GM15510 (cell line): Measurements from ENCODE around the gene RELL1.

Experiments
- POLR2A ChIP-seq: IDR thresholded peaks from 3 replicates; pipeline ENCODE4 v1.6.1; 2011; ENCODE audit warnings: borderline replicate concordance; ENCODE audit not compliant: insufficient read length; ENCODE audit errors: extremely low read depth

RELL1 gene

GRCh38 chr4:37662251-37662650, 23.9 kb downstream of the RELL1 start:
- TF ChIP-seq POLR2A = no peak

GRCh38 chr4:37661772-37662171, 24.4 kb downstream of the RELL1 start:
- TF ChIP-seq POLR2A = no peak

- no peak for TF ChIP-seq POLR2A
Observed at GRCh38 chr4:37659696-37660095, 26.5 kb downstream of the RELL1 start.

- TF ChIP-seq POLR2A = no peak
Observed at GRCh38 chr4:37656649-37657048, 29.5 kb downstream of the RELL1 start.

- TF ChIP-seq POLR2A = no peak
Observed at GRCh38 chr4:37653601-37654000, 32.6 kb downstream of the RELL1 start.

- no peak for TF ChIP-seq POLR2A
Observed at GRCh38 chr4:37652747-37653527, 33.2 kb downstream of the RELL1 start.

GRCh38 chr4:37651781-37652377, 34.3 kb downstream of the RELL1 start:
- no peak for TF ChIP-seq POLR2A

- no peak for TF ChIP-seq POLR2A
Observed at GRCh38 chr4:37650481-37650880, 35.7 kb downstream of the RELL1 start.

GRCh38 chr4:37649268-37649667, 36.9 kb downstream of the RELL1 start:
- no peak for TF ChIP-seq POLR2A

- no peak for TF ChIP-seq POLR2A
Observed at GRCh38 chr4:37648084-37648817, 37.9 kb downstream of the RELL1 start.

- TF ChIP-seq POLR2A = no peak
Observed at GRCh38 chr4:37646247-37646646, 39.9 kb downstream of the RELL1 start.

GRCh38 chr4:37645736-37646135, 40.4 kb downstream of the RELL1 start:
- no peak for TF ChIP-seq POLR2A

GRCh38 chr4:37644962-37645361, 41.2 kb downstream of the RELL1 start:
- no peak for TF ChIP-seq POLR2A

GRCh38 chr4:37641886-37642849, 44.0 kb downstream of the RELL1 start:
- TF ChIP-seq POLR2A = no peak
